Raji (cell line): ENCODE measurements around the gene BMF.

Experiments used
- POLR2A ChIP-seq: IDR thresholded peaks from 2 replicates; pipeline ENCODE4 v1.6.1; 2011; ENCODE audit warnings: low read depth, low read length, control low read depth; ENCODE audit not compliant: insufficient read depth

BMF gene

DNA sequence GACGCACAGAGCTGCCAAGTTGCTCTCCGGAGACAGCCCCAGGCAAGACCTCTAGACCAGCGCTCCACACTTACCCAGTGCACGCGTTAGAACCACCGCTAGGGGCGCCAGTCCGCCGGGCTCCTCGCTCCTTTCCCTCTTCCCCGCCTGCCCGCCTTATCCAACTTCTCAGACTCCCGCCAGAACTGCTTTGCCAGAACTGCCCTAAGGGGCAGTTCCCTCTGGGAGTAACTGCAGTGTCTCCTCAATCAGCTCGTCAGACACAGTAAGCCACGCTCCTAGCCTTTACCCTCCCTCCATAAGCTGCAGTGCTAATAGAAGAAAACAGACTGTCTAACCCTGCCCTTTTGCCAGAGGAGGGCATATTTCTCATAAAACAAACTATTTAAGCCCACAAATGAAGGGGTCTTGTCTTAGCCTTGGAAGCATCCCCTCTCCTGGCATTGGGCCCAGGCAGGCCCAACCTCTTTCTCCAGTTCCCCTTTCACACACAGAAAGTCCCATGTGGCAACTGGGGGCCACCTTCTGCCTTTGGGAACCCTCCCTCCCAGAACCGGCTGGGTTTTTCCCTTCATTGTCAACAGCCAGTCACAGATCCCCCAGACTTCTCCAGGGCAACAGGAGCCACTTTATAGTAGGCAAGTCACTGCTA, 3.7 kb downstream of the BMF start:
- no peak for TF ChIP-seq POLR2A

DNA sequence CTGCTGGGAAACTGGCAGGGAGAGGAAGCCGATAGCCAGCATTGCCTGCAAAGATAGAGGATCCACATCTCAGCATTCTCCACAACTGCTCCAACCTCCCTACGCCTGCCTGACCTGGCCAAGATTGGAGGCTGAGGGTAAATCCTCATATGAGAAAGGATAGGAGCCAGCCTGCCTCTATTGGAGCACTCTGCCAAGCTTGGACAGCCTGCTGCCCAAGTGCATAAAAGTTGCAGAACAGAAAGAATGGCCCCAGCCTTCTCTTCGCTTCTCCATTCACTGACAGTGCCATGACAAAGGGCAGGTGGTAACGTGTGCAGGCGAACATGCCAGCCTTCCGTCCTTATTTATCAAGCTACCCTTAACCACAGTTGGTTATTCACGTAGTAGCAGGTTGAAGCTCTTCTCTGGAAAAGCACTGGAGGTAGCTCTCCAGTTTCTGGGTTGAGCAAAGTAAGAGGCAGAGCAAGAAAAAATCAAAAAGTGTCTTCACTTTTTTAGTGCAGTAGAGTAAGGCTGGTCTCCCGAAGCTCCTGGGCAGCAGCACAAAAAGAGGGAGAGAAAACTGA, 4.3 kb downstream of the BMF start:
- TF ChIP-seq POLR2A: no peak

DNA sequence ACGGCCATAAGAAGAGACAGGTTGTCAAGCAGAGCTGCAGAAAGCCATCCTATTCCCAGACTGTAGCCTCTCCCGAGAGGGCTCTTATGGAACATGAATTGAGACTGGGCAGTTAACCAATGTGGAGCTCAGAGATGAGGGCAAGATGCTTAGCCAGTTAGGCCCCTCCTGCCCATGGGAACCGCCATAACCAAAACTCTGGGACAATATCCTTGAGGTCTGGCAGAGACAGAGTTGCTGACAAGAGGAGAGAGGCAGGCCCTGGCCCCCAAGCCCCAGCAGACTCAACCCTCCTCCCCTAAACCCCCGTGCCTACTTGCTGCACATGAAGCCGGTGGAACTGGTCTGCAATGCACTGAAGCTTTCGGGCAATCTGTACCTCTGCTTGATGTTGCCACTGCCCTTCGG, 4.8 kb downstream of the BMF start:
- no peak for TF ChIP-seq POLR2A

DNA sequence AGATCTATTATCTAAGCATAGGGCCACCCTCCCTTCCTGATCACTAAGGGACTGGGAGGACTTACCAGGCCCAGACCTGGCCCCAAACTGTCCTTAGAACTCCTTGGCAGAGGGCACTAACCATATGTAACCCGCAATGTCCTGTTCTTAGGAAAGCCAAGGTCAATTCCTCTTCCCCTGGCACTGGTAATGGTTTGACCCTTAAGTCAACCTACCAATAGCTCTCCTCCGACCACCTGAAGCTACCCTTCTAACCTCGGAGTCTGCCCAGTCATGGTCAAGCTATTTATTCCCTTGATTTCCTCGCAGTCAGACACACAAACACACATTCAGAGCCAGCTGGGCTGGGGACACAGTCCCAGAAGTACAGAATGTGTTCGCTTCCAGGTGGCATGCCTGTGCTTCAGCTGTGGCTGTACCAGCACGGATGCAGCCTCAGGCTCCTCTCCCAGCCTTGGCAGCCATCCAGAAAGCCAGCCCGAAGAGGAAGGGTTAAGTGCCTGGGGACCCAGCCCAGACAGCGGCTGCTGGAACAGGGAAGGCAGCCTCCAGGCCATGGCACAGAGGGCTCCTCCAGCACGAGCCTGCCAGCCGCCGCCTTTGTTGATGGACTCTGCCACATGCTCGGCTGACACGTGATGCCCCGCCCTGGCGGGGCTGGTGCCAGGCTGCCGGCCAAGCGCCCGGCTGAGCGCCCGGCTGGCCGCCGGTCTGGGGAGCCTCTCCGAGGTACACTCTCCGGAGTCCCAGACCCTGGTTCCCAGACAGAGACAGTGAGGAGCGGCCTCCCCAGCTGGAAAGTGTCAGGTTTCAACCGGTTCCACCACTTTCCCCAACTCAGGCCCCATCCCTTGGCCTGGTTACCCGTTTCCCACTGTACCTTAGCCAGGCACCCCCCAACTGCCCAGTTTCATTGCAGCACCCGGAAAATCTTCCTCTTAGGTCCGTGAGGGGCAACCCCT, 5.5 kb downstream of the BMF start:
- no peak for TF ChIP-seq POLR2A

DNA sequence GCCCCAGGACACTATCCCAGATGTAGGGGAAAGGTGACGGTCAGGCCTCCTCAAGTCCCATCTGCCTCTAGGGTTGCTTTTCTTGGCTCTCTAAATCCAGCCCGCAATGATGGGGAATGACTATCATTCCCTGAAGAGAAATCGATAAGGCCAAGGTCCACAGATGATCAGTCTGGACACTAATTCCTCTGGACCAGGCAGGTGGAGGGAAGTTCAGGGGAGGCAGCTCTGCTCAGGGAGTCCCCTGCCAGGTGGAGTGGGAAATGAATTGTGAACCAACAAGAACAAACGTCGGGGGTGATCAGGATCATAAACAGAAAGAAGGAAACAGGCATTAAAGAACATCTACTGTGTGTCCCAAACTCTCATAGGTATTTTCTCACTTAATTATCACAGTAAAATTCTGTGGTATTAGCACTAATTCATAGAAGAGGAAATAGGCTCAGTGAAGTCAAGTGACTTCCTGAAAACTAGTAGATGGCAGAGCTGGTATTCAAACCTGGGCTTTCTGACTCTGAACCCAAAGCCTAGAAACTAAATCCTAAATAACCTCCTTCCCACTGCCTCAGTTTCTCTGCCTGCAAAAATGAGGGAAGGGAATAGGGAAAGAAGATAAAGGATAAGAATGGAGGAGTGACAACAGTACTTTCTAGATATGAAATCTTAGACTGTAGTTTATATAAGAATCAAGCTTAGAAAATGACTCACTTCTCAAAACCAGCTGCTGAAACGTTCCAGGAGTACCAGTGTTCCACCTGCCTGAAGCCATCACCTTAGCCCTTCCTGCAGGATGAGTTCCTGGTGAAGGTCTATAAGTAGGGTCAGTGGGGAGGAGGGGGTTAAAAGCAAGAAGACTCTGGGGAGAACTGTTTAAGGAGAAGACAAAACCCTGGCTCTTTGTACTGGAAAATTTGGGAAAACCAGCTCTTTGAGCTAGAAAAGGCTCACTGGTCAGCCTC, 7.5 kb downstream of the BMF start:
- no peak for TF ChIP-seq POLR2A

DNA sequence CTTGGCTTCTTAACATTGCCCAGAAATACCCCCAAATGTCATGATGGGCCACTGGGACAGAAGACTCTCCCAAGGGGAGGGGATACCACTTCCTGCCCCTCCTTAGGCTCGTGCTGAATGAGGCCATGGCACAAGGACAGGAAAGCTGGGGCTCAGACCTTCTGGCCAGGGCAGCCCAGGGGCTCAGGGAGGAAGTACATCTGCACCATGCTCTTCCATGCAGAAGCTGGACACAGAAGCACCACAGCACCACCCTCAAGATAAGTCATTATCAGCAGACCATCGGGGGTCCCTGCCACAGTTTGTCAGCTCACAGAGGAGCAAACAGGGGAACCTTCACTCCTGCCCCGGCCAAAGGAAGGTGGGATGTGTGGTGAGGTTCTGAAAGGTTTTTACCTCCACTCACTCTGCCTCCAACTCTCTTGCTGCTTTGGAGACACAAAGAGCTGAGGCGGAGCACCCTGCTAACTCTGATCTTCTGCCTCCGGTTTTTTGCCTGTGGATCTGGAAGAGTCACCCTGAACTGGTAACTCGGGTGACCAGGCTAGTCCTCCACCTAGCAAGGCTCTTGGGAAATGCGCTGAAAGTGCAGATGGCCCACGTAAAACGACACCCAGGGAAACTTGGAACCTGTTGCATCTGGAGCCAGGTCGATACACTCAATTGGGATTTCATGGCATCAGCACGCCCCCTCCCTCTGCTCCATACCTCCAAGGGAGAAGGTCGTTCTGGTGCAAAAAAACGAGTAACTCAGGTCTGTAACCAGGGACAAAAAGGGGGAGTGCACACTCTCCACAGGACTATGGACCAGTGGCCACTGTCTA, 8.3 kb downstream of the BMF start:
- TF ChIP-seq POLR2A: no peak

DNA sequence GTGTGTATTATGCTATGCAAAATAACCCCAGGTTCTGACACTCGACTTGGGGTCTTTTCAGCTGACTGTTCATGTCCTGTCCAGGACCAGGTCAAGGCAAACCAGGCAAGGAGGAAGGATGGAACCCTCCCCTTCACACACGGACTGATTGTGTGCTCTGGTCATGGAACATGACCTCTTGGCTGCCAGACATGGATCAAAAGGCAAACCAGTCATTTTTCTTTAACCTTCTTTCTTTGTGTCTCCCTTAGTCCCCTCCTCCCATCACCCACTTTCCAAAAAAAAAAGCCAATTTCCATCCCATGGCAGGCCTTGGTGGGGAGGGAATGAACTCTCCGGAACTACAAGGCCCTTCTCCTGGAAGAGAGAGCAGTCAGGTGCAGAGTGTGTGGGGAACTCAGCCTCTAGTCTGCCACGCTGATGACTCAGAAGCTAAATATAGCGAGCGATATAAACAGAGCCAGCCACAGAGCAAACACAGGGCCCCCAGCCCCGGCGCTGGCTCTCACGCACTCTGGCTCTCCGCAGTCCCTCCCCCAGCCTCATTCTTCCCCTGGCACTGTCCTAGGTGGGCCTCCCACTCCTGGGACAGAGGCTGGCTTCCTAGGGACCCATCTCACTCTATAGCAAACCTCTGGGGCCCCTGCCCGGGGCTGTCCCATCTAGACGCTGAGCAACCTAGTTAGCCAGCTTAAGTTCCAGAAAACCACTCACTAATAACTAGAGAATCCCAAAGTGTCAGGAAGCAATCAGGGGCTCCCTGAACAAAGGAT, 10.0 kb downstream of the BMF start:
- peak; percentile 44; the same call in 1 of the 2 replicates for TF ChIP-seq POLR2A

DNA sequence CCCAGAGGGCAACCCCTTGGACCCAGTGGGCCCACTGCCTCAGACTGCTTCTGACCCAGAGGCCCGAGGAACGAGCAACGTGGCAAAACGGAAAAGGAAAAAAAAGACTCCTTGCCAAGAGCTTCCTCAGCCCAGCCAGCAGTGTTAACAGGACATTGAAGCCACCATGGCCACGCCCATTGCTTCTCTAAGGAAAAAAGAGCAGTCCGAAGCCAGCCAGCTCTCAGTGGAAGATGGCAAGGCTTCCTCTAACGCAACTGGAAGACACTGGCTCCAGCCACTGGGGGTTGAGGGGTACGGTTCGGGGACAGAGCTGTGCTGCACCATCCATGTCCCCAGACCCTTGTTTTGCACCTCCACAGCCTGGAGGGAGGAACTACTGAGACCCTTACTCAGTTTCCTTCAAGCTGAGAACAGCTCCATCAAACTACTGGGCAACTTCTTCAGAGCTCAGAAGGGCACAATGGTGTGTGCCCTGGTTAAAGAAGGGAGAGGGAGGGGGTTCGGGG, 10.7 kb downstream of the BMF start:
- no peak; the same call in 1 of the 2 replicates for TF ChIP-seq POLR2A

DNA sequence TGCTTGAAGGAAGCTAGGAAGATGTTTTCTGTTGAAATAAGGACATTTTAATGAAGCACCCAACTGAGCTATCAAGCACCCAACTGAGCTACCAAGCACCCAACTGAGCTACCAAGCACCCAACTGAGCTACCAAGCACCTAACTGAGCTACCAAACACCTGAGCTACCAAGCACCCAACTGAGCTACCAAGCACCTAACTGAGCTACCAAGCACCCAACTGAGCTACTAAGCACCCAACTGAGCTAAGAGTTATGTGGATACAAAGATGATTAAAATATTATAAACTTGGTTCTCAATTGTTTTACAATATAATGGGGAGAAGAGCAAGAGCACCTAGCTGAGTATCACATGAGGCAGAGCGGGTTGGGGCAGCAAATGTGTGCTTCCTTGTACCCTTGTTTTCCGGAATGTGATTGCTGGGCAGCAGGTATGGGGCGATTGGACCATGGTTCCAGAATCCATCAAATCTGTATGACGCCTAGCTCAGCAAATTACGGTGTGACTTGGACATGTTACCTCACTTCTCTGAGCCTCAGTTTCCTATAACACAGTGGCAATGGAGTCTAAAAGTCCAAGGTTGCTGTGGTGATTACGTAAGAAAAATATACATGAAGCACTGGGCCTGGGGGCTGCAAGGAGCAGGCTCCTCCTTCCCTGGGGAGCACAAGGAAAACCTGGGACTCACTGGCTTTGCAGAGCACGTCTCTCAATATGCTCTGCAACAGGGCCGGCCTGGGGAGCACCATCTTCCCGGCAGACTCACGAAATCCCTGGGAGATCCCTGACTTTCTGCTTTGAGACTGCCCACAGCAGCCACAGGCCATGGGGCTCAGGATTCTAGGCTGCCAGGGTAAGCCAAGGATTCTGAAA, 11.3 kb downstream of the BMF start:
- TF ChIP-seq POLR2A: no peak

DNA sequence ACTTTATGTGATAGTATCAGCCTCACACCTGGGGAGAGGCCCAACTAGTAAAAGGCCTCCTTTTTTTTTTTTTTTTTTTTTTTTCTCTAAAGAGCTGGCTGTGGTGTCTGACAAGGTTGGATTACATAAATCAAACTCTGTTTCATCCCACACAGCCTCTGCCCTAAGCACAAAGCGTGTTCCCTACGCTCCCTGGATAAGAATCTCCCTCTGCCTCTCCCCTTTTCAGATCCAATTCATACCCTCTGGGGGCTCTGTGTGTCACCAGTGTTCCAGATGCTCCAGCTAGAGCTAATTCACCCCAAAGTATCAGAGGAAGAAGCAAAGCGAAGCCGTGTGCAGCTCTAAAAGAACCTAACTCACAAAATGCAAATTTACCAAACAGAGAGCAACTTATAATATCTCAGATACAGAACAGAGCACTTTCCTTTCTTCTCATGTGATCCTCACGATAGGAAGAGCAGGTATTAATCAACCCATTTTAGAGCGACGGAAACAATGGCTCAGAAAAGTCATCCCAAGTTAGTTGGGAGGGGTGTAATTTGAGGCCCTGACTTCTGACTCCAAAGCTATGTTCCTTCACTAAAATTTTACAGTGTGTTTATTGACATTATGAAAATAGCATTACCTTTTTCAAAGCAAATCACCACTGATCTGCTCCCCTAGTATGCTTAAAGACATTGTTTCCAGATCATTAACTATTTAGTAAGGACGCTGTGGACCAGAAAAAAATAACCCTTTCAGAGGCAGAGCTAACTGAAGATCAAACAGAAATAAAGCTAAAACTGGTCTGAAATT, 12.4 kb downstream of the BMF start:
- no peak for TF ChIP-seq POLR2A

DNA sequence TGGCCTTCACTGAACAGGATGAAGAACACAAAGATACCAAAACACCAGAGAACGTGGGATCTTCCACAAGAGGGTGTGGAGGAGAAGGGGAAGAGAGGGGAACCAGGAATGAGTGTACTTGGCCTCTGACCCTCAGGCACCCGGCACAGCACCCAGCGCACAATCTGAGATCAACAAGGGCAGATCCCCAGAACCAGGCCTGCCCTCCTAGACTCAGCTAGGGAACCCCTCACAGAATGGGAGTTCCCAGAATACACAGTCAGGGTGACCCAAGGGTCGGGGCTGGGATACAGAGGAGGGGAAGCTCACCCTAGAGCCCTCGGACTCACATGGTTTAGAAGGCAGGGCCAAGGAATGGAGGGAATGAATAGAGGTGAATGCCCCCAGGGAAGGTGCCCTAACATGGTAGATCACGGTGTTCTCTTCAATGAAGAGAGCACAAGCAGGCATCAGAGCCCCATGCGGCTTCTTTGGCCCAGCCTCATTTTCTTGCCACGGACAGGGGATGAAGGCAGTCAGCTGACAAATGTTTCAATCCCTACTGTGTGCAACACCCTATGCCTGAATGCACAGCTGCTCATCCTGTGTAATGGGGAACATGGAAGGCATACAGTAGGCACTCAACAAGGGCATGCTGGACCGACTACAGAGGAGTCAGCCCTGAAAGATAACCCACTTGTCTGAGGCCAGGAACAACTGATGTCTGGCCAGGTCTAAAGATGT, 13.1 kb downstream of the BMF start:
- TF ChIP-seq POLR2A: 0 out of 2 replicates have a peak, but pooled peaks have one; percentile 7
